Rectal smooth muscle tissue (tissue), 1 donor: ENCODE results near the gene DAZAP1.
A peak's percentile ranks its signal among the peaks of the same experiment; 100 is the strongest.

Experiments
- H3K27ac ChIP-seq: one replicate; pipeline ENCODE4 v1.7.0; 2013; ENCODE audit warnings: low read depth, low read length, inconsistent platforms
- H3K27me3 ChIP-seq: one replicate; pipeline ENCODE4 v1.7.0; 2013; ENCODE audit warnings: low read length; ENCODE audit not compliant: control insufficient read depth, insufficient read depth
- H3K36me3 ChIP-seq: one replicate; pipeline ENCODE4 v1.7.0; 2013; ENCODE audit warnings: low read length; ENCODE audit not compliant: control insufficient read depth, insufficient read depth
- H3K4me1 ChIP-seq: one replicate; pipeline ENCODE4 v1.7.0; 2013; ENCODE audit warnings: low read length; ENCODE audit not compliant: control insufficient read depth, insufficient read depth
- H3K4me3 ChIP-seq: one replicate; pipeline ENCODE4 v1.7.0; 2013; ENCODE audit warnings: low read length
- H3K9ac ChIP-seq: one replicate; pipeline ENCODE4 v1.7.0; 2013; ENCODE audit warnings: low read length

Gene DAZAP1

GRCh38 chr19:1366899-1367870, 40.2 kb upstream of the DAZAP1 start:
- Histone ChIP-seq H3K27ac (no peak overlapping the region), H3K27me3 (no peaks in the 10 kb centered on the region), H3K4me3 (no peak overlapping the region), H3K4me1 (no peaks in the 10 kb centered on the region), H3K9ac (no peak overlapping the region), H3K36me3 (peaks cover 34% of the 10 kb centered on the region)

DNA sequence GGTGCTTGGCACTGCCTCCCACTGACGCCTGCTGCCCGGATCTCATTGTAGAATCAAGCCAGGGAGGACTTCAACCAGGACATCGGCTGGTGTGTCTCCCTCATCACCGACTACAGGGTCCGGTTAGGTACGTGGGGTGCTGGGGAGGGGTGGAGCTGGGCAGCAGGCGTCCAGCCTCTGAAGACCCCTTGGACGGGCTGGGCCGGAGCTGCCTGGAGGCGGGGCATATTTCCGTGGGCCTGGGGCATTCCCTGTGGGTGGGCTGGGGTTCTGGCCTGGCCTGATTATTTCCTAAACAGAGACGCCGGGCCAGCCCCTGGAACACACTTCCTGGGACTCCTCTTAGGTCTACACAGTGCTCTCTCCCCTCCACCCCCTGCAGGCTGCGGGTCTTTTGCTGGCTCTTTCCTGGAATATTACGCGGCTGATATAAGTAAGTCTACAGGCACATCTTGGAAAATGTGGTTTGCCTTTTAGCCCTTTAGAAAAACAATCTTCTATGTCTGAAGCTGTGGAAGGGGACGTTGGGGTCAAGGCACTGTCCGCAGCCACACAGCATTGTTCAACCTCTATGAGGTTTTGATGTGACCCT, 38.1 kb upstream of the DAZAP1 start:
- Histone ChIP-seq H3K4me3 (no peak overlapping the region), H3K9ac (no peak overlapping the region), H3K27ac (no peak overlapping the region), H3K27me3 (no peaks in the 10 kb centered on the region), H3K36me3 (peaks cover 42% of the 10 kb centered on the region), H3K4me1 (no peaks in the 10 kb centered on the region)

DNA sequence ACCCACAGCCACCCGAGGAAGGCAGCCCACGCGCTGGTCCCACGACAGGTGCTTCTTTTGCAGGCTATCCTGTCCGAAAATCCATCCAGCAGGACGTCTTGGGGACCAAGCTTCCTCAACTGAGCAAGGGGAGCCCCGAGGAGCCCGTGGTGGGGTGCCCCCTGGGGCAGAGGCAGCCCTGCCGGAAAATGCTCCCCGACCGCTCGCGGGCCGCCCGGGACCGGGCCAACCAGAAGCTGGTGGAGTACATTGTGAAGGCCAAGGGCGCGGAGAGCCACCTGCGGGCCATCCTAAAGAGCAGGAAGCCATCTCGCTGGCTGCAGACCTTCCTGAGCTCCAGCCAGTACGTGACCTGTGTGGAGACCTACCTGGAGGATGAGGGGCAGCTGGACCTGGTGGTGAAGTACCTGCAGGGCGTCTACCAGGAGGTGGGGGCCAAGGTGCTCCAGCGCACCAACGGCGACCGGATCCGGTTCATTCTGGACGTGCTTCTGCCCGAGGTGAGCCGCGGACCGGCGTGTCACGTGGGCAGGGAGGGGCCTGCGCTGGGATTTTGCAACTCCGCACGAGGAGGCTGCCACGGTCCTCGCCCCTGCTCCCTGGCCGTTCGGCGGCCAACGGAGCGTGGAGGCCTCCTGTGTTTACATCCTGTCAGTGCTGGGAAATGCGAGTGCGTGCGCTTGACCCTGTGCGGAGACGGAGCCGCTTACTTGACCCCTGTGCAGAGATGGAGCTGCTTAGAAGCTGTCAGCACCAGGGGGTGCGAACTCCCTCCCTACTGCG, 36.6 kb upstream of the DAZAP1 start:
- Histone ChIP-seq H3K36me3 (peaks cover 37% of the 10 kb centered on the region), H3K4me1 (no peaks in the 10 kb centered on the region), H3K27ac (no peak overlapping the region), H3K27me3 (no peaks in the 10 kb centered on the region), H3K4me3 (no peak overlapping the region), H3K9ac (no peak overlapping the region)

DNA sequence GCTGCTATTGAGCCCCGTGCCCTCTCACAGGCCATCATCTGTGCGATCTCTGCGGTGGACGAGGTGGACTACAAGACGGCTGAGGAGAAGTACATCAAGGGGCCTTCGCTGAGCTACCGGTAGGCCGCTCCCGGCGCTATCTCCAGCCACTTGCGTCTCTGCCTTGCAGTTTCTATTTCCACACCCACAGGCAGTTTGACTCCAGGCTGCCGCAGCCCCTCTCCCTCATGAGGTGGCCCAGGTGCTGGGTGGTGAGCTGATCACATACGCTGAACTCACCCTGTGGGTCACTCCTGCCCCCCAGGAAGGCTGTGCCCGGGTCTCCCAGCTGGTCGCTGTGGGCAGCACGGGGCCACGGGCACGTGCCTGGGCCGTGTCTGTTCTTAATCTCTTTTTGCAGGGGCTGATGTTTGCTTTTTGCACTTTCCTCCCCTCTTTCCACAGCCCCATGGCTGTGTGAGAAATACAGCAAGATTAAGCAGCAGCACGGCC, 34.3 kb upstream of the DAZAP1 start:
- Histone ChIP-seq H3K4me1 (no peaks in the 10 kb centered on the region), H3K36me3 (peaks cover 28% of the 10 kb centered on the region), H3K9ac (no peak overlapping the region), H3K4me3 (no peak overlapping the region), H3K27me3 (no peaks in the 10 kb centered on the region), H3K27ac (no peak overlapping the region)

GRCh38 chr19:1373534-1374249, 33.7 kb upstream of the DAZAP1 start:
- Histone ChIP-seq H3K9ac (no peak overlapping the region), H3K27ac (peak overlapping the region; percentile 40), H3K4me1 (no peaks in the 10 kb centered on the region), H3K4me3 (no peak overlapping the region), H3K27me3 (no peaks in the 10 kb centered on the region), H3K36me3 (peaks cover 28% of the 10 kb centered on the region)

- Histone ChIP-seq H3K36me3 (peaks cover 28% of the 10 kb centered on the region), H3K9ac (no peak overlapping the region), H3K27me3 (no peaks in the 10 kb centered on the region), H3K4me3 (no peak overlapping the region), H3K27ac (no peak overlapping the region), H3K4me1 (no peaks in the 10 kb centered on the region)
Measured at GRCh38 chr19:1374250-1374577, 33.2 kb upstream of the DAZAP1 start.

DNA sequence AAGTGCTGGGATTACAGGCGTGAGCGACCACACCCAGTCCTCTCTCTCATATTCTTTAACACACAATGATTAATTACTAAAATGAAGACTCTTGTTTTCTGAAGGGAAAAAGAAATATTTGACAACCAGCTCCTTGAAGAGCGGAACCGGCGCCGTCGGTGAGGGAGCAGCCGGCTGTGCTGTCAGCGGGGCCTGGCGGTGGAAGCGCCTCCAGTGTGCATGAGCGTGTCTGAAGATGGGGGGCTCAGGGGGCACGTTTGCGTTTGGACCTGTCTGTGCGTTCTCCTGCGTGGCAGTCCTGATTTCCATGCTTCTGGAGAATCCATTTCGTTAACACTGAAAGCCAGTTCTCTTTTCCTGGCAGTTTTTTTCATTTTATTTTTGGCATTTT, 31.0 kb upstream of the DAZAP1 start:
- Histone ChIP-seq H3K36me3 (peaks cover 12% of the 10 kb centered on the region), H3K9ac (no peak overlapping the region), H3K27ac (no peak overlapping the region), H3K4me1 (no peaks in the 10 kb centered on the region), H3K4me3 (no peak overlapping the region), H3K27me3 (no peaks in the 10 kb centered on the region)

- Histone ChIP-seq H3K4me1 (no peaks in the 10 kb centered on the region), H3K9ac (no peak overlapping the region), H3K27me3 (no peaks in the 10 kb centered on the region), H3K36me3 (peaks cover 12% of the 10 kb centered on the region), H3K27ac (no peak overlapping the region), H3K4me3 (no peak overlapping the region)
Measured at GRCh38 chr19:1377176-1377964, 30.0 kb upstream of the DAZAP1 start.

DNA sequence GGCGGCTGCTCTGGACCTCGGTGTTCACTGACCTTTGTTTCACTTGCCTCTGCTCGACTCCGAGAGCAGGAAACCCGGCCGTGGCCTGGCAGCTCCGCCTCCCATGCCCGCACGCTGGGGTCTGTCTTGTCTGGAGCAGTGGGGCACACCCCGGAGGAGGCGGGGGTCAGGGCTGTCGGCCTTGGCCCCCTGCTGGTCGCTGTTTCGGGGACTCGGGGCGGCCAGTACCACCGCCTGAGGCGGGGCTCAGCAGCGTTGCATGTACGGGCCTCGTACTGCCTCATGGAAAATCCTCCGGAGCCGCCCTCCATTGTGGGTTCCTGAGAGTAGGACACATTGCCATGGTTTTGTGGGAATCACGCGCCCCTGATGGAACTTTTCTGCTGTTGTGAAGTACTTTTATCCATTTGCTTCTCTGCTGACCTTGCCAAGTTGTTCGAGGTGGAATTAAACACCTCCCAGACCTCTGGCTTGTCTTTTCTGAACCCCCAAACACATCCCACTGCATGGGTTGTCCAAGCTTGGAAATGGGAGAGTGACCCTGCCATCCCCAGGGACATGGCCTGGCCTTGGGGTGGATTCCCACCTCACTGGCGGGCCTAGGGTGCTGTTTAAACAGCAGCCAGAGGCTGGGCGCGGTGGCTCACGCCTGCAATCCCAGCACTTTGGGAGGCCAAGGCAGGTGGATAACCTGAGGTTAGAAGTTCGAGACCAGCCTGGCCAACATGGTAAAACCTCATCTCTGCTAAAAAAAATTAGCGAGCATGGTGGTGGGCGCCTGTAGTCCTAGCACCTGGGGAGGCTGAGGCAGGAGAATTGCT, 29.2 kb upstream of the DAZAP1 start:
- H3K27me3 ChIP-seq: no peaks in the 10 kb centered on the region
- no peak overlapping the region for H3K27ac ChIP-seq
- H3K36me3 ChIP-seq: peaks cover 5% of the 10 kb centered on the region
- H3K4me3 ChIP-seq: no peak overlapping the region
- no peak overlapping the region for H3K9ac ChIP-seq
- no peaks in the 10 kb centered on the region for H3K4me1 ChIP-seq

- Histone ChIP-seq H3K4me3 (no peak overlapping the region), H3K27me3 (no peaks in the 10 kb centered on the region), H3K9ac (no peak overlapping the region), H3K36me3 (peaks cover under 1% of the 10 kb centered on the region), H3K4me1 (no peaks in the 10 kb centered on the region), H3K27ac (no peak overlapping the region)
Measured at GRCh38 chr19:1379126-1379905, 28.1 kb upstream of the DAZAP1 start.
